WTC11 (cell line): ENCODE measurements around the gene CLDN20. TPM values are rescaled to one million over a fixed set of nuclear protein-coding genes. Genes with fewer than 3 reads are reported as not detected.
A peak's percentile ranks its signal among the peaks of the same experiment; 100 is the strongest.
"Not testable (repeated sequence)": the region's sequence is repeated elsewhere in the genome, so short reads cannot be mapped to it uniquely, and the experiment has no call there.

Experiments
- ATAC-seq: fragments of 200-7000 bp; cut with Tn5 transposase; 2 replicates; pipeline ENCODE4 v1.10.0; 2021; ENCODE audit warnings: mild to moderate bottlenecking, moderate library complexity
- CTCF ChIA-PET: fragments of 300-600 bp; sonication (Branson Sonifier 250); formaldehyde crosslinking; loops from one replicate; lab custom pipeline; 2021; ENCODE audit warnings: antibody characterized with exemption; lab: Charles Lee
- POLR2A ChIA-PET: fragments of 350-600 bp; sonication (Branson Sonifier 250); formaldehyde crosslinking; loops from one replicate; lab custom pipeline; 2021; ENCODE audit warnings: antibody characterized with exemption; lab: Charles Lee
- DNase-seq: peaks from one replicate; pipeline ENCODE4 v3.0.0; 2021; ENCODE audit warnings: low spot score
- H3K27ac Mint-ChIP-seq: 2 replicates; pipeline ENCODE4 v1.8.0; 2021; ENCODE audit warnings: mixed read lengths
- H3K27me3 Mint-ChIP-seq: 2 replicates; pipeline ENCODE4 v1.8.0; 2021; ENCODE audit warnings: low read depth, mild to moderate bottlenecking, moderate library complexity, mixed read lengths
- H3K36me3 Mint-ChIP-seq: 2 replicates; pipeline ENCODE4 v1.8.0; 2021; ENCODE audit warnings: mixed read lengths
- H3K4me1 Mint-ChIP-seq: 2 replicates; pipeline ENCODE4 v1.8.0; 2022; ENCODE audit warnings: mixed read lengths
- H3K4me3 Mint-ChIP-seq: 2 replicates; pipeline ENCODE4 v1.8.0; 2021; ENCODE audit warnings: mild to moderate bottlenecking, moderate library complexity, mixed read lengths
- H3K9me3 Mint-ChIP-seq: 2 replicates; pipeline ENCODE4 v1.8.0; 2021; ENCODE audit warnings: mixed read lengths
- ESRRA ChIP-seq: sonication (generic); formaldehyde crosslinking; IDR thresholded peaks from 2 replicates; pipeline ENCODE4 v1.8.1; 2022; ENCODE audit warnings: mild to moderate bottlenecking, missing genetic modification reagents, borderline replicate concordance
- FOXK1 ChIP-seq: sonication (generic); formaldehyde crosslinking; IDR thresholded peaks from 2 replicates; pipeline ENCODE4 v1.8.0; 2022; ENCODE audit warnings: mild to moderate bottlenecking, moderate library complexity, missing genetic modification reagents
- GABPB1 ChIP-seq: sonication (generic); formaldehyde crosslinking; IDR thresholded peaks from 2 replicates; pipeline ENCODE4 v1.8.1; 2023; ENCODE audit warnings: mild to moderate bottlenecking, missing genetic modification reagents
- JUN ChIP-seq: sonication (generic); formaldehyde crosslinking; IDR thresholded peaks from 2 replicates; pipeline ENCODE4 v1.8.0; 2023; ENCODE audit warnings: mild to moderate bottlenecking, missing genetic modification reagents
- NFE2L1 ChIP-seq: sonication (generic); formaldehyde crosslinking; IDR thresholded peaks from 2 replicates; pipeline ENCODE4 v1.8.1; 2023; ENCODE audit warnings: missing genetic modification reagents
- NR1H2 ChIP-seq: sonication (generic); formaldehyde crosslinking; IDR thresholded peaks from 2 replicates; pipeline ENCODE4 v1.9.0; 2021; ENCODE audit warnings: mild to moderate bottlenecking, moderate library complexity, missing genetic modification reagents
- NR3C1 ChIP-seq: sonication (generic); formaldehyde crosslinking; conservative IDR thresholded peaks from 2 replicates; pipeline ENCODE4 v1.8.1; 2023; ENCODE audit warnings: low read depth, mild to moderate bottlenecking, missing genetic modification reagents
- TEAD4 ChIP-seq: sonication (generic); formaldehyde crosslinking; IDR thresholded peaks from 2 replicates; pipeline ENCODE4 v1.8.0; 2022; ENCODE audit warnings: mild to moderate bottlenecking, missing genetic modification reagents
- ZNF396 ChIP-seq: fragments of 250-450 bp; sonication (Bioruptor Pico); IDR thresholded peaks from 2 replicates; pipeline ENCODE4 v1.8.0; 2021; ENCODE audit warnings: mild to moderate bottlenecking, moderate library complexity, borderline replicate concordance
- total RNA-seq: library from RNA; stranded (reverse); gene quantifications from 3 replicates; pipeline ENCODE4 v1.2.3, GENCODE V29; 2021
- TF ChIP-seq, protein P1 (sequence below): fragments of 250-450 bp; sonication (Bioruptor Pico); IDR thresholded peaks from 2 replicates; pipeline ENCODE4 v1.9.0; 2021; ENCODE audit warnings: mild to moderate bottlenecking, borderline replicate concordance
- TF ChIP-seq, protein P2 (sequence below): sonication (generic); formaldehyde crosslinking; IDR thresholded peaks from 2 replicates; pipeline ENCODE4 v1.8.1; 2023; ENCODE audit warnings: mild to moderate bottlenecking, missing genetic modification reagents, moderate library complexity

The CLDN20 gene
- total RNA-seq, 1 experiment from 2014 or later, result not detected

DNA sequence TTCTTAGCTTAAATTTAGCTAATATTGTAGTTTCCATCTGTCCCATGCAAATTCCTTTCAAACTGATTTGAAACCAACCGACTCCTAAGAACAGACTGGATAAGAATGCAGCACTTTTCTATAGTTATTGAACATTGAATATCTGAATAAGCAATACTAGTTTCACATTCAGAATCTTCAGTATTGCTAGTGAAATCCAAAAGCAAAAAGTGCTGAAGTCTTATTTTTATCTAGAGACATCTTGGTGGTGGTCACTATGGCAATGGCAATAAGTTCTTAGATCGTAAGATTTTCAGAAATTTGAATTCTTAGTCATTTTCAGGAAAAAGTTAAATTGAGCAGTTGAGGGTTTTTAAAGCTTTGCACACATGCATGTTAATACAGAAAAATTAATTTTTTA lies 47.8 kb downstream of the CLDN20 start (continued):
- TF ChIP-seq, protein P1, sequence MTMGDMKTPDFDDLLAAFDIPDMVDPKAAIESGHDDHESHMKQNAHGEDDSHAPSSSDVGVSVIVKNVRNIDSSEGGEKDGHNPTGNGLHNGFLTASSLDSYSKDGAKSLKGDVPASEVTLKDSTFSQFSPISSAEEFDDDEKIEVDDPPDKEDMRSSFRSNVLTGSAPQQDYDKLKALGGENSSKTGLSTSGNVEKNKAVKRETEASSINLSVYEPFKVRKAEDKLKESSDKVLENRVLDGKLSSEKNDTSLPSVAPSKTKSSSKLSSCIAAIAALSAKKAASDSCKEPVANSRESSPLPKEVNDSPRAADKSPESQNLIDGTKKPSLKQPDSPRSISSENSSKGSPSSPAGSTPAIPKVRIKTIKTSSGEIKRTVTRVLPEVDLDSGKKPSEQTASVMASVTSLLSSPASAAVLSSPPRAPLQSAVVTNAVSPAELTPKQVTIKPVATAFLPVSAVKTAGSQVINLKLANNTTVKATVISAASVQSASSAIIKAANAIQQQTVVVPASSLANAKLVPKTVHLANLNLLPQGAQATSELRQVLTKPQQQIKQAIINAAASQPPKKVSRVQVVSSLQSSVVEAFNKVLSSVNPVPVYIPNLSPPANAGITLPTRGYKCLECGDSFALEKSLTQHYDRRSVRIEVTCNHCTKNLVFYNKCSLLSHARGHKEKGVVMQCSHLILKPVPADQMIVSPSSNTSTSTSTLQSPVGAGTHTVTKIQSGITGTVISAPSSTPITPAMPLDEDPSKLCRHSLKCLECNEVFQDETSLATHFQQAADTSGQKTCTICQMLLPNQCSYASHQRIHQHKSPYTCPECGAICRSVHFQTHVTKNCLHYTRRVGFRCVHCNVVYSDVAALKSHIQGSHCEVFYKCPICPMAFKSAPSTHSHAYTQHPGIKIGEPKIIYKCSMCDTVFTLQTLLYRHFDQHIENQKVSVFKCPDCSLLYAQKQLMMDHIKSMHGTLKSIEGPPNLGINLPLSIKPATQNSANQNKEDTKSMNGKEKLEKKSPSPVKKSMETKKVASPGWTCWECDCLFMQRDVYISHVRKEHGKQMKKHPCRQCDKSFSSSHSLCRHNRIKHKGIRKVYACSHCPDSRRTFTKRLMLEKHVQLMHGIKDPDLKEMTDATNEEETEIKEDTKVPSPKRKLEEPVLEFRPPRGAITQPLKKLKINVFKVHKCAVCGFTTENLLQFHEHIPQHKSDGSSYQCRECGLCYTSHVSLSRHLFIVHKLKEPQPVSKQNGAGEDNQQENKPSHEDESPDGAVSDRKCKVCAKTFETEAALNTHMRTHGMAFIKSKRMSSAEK (CRISPR knock-in tag), result no peak
- TF ChIP-seq TEAD4 (no peak), ZNF396 (CRISPR knock-in tag) (no peak), NR3C1 (CRISPR knock-in tag) (no peak), NR1H2 (CRISPR knock-in tag) (no peak), NFE2L1 (CRISPR knock-in tag) (no peak)

DNA sequence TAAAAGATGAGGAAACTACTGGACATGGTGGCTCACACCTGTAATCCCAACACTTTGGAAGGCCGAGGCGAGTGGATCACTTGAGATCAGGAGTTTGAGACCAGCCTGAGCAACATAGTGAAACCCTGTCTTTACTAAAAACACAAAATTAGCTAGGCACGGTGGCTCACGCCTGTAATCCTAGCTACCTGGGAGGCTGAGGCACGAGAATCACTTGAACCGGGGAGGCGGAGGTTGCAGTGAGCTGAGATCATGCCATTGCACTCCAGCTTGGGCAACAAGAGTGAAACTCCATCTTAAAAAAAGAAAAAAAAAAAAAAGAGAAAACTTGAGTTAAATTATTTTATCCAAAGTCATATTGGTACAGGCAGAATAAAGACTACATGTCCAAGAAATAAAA lies 49.1 kb downstream of the CLDN20 start:
- Mint-ChIP-seq H3K36me3 (peaks cover 34% of the 10 kb centered on the region), H3K4me3 (peak overlapping the region; percentile 97), H3K4me1 (peaks cover 12% of the 10 kb centered on the region)
- DNase-seq, POLR2A ChIA-PET, H3K9me3 Mint-ChIP-seq, H3K27me3 Mint-ChIP-seq, ATAC-seq, H3K27ac Mint-ChIP-seq: not testable (repeated sequence)
- CTCF ChIA-PET, result interaction anchor here (0.7 kb wide), 1 partner anchor 637 kb away, joined by 3 read pairs; no protein-coding TSS in a partner anchor

DNA sequence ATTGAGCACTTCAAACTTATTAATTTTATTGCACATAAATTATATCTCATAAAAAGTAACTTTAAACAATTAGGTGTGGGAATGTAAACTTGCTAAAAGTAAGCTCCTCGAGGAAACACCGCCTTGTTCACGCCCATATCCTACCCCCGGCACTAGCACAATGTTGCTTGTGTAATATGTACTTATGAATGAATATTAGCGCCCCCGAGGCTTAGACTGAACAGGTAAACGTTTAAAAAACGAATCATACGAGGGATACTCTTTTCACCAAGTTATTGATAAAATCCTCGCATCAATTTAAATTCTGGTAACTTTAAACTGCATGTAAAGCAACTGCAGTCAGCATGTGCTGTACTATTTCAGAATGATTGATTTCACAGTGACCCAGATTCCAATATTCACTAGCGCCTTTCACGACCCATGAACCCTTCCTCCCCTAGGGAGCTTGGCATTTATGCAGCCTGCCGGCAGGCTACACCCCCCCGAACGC lies 49.8 kb downstream of the CLDN20 start:
- ATAC-seq, result peak; percentile 3
- H3K4me3 Mint-ChIP-seq, result peak overlapping the region; percentile 97
- H3K27ac Mint-ChIP-seq, result peak overlapping the region; percentile 91
- peaks cover 12% of the 10 kb centered on the region for H3K4me1 Mint-ChIP-seq
- CTCF ChIA-PET, result no interaction called here
- H3K27me3 Mint-ChIP-seq, result no peaks in the 10 kb centered on the region
- H3K36me3 Mint-ChIP-seq, result peaks cover 29% of the 10 kb centered on the region
- TF ChIP-seq FOXK1, result no peak
- TF ChIP-seq GABPB1 (CRISPR knock-in tag), result no peak
- TF ChIP-seq ESRRA, result no peak
- TF ChIP-seq, protein P1 (CRISPR knock-in tag), result no peak
- TF ChIP-seq, protein P2, sequence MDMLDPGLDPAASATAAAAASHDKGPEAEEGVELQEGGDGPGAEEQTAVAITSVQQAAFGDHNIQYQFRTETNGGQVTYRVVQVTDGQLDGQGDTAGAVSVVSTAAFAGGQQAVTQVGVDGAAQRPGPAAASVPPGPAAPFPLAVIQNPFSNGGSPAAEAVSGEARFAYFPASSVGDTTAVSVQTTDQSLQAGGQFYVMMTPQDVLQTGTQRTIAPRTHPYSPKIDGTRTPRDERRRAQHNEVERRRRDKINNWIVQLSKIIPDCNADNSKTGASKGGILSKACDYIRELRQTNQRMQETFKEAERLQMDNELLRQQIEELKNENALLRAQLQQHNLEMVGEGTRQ, result no peak
- no peak for TF ChIP-seq JUN (CRISPR knock-in tag)
- TF ChIP-seq, all 79 proteins: peak for 0
- POLR2A ChIA-PET, result no interaction called here
- DNase-seq, result no peak
- peaks cover 6% of the 10 kb centered on the region; the same call in 1 of the 2 replicates for H3K9me3 Mint-ChIP-seq
